GM12878 (cell line): Measurements from ENCODE around the gene DNAH17. TPM values are rescaled to one million over a fixed set of nuclear protein-coding genes. Genes with fewer than 3 reads are reported as not detected.

Experiments
- EP300 ChIP-seq, 2 experiments: fragments of 150-350 bp in 1 of 2; IDR thresholded peaks; 2 replicates each; pipeline ENCODE4 v1.6.1; 2011 to 2012; ENCODE audit warnings: low read depth in 2 of 2, low read length in 2 of 2, borderline replicate concordance in 1 of 2, improper control_type of control experiment in 1 of 2, inconsistent platforms in 1 of 2; ENCODE audit not compliant: control insufficient read depth in 1 of 2
- GABPA ChIP-seq: IDR thresholded peaks from 2 replicates; pipeline ENCODE4 v1.6.1; 2014; ENCODE audit warnings: antibody characterized with exemption, low read depth, mild to moderate bottlenecking, inconsistent platforms
- KAT2A ChIP-seq: conservative IDR thresholded peaks from 2 replicates; pipeline ENCODE4 v1.6.1; 2011; ENCODE audit warnings: low read depth, low read length; ENCODE audit not compliant: control insufficient read depth
- MEF2A ChIP-seq: IDR thresholded peaks from 2 replicates; pipeline ENCODE4 v1.6.1; 2011; ENCODE audit warnings: low read depth, mild to moderate bottlenecking, low read length, moderate library complexity; ENCODE audit not compliant: insufficient read depth
- MYC ChIP-seq: IDR thresholded peaks from 2 replicates; pipeline ENCODE4 v1.6.1; 2011; ENCODE audit warnings: mild to moderate bottlenecking, low read length, moderate library complexity, inconsistent platforms; ENCODE audit not compliant: insufficient read depth, insufficient replicate concordance, insufficient read length, severe bottlenecking
- NFXL1 ChIP-seq: fragments of 450-650 bp; IDR thresholded peaks from 2 replicates; pipeline ENCODE4 v1.6.1; 2017; ENCODE audit warnings: antibody characterized with exemption, mild to moderate bottlenecking, borderline replicate concordance
- PML ChIP-seq: IDR thresholded peaks from 2 replicates; pipeline ENCODE4 v1.6.1; 2012; ENCODE audit warnings: low read length, inconsistent platforms
- RB1 ChIP-seq: fragments of 450-650 bp; formaldehyde crosslinking; IDR thresholded peaks from 2 replicates; pipeline ENCODE4 v1.6.1; 2017; ENCODE audit warnings: mild to moderate bottlenecking, borderline replicate concordance
- RELA ChIP-seq: fragments of 450-650 bp; IDR thresholded peaks from 2 replicates; pipeline ENCODE4 v1.8.0; 2014; ENCODE audit warnings: borderline replicate concordance; ENCODE audit not compliant: partially characterized antibody
- SRF ChIP-seq, 2 experiments: IDR thresholded peaks; 2 replicates each; pipeline ENCODE4 v1.6.1; 2011; ENCODE audit warnings: low read depth in 2 of 2, low read length in 2 of 2, mild to moderate bottlenecking in 1 of 2, moderate library complexity in 1 of 2
- ZBTB40 ChIP-seq: fragments of 450-650 bp; IDR thresholded peaks from 2 replicates; pipeline ENCODE4 v1.6.1; 2016; ENCODE audit warnings: mild to moderate bottlenecking, moderate library complexity, borderline replicate concordance
- polyA plus RNA-seq, 11 experiments: library from polyadenylated mRNA; depleted of rRNA in 4 of 11; unstranded in 6 of 11; stranded (reverse) in 5 of 11; fragments of >200 nt; fragmentation: Nextera tagmentation in 4 of 11; fragmentation: Illumina TruSeq in 1 of 11; extraction: Ambion mirVana in 4 of 11; extraction: Trizol in 1 of 11; gene quantifications; 1 replicate in 1 of 11; 2 replicates in 10 of 11; pipeline versions ENCODE4 v1.2.1 to v1.2.3, GENCODE V29; 2011 to 2016; ENCODE audit warnings: inconsistent platforms in 2 of 11, missing spikeins in 2 of 11, low read depth in 1 of 11
- total RNA-seq, 4 experiments: library from RNA; depleted of rRNA in 3 of 4; stranded (reverse); fragments of >200 nt in 3 of 4; fragmentation: Illumina TruSeq in 1 of 4; extraction: Trizol in 1 of 4; gene quantifications; 2 replicates each; pipeline versions ENCODE4 v1.2.1 to v1.2.3, GENCODE V29; 2013 to 2021
- TF ChIP-seq, protein P1 (sequence below): fragments of 450-650 bp; IDR thresholded peaks from 2 replicates; pipeline ENCODE4 v1.6.1; 2016; ENCODE audit warnings: mild to moderate bottlenecking
- TF ChIP-seq, protein P2 (sequence below): fragments of 450-650 bp; IDR thresholded peaks from 2 replicates; pipeline ENCODE4 v1.6.1; 2017; ENCODE audit warnings: borderline replicate concordance
- TF ChIP-seq, protein P3 (sequence below): fragments of 450-650 bp; formaldehyde crosslinking; IDR thresholded peaks from 2 replicates; pipeline ENCODE4 v1.4.0; 2020; ENCODE audit warnings: mild to moderate bottlenecking, moderate library complexity
- TF ChIP-seq, protein P4 (sequence below): fragments of 450-650 bp; IDR thresholded peaks from 2 replicates; pipeline ENCODE4 v1.6.1; 2018; ENCODE audit warnings: borderline replicate concordance, mild to moderate bottlenecking; ENCODE audit not compliant: partially characterized antibody

Gene DNAH17
- total and polyA plus RNA-seq, 10 of the 15 experiments (the other 5 are each of a cell fraction or from before 2014, with no cell fraction given) = 0.16 to 2.9 (median 0.56) TPM

DNA sequence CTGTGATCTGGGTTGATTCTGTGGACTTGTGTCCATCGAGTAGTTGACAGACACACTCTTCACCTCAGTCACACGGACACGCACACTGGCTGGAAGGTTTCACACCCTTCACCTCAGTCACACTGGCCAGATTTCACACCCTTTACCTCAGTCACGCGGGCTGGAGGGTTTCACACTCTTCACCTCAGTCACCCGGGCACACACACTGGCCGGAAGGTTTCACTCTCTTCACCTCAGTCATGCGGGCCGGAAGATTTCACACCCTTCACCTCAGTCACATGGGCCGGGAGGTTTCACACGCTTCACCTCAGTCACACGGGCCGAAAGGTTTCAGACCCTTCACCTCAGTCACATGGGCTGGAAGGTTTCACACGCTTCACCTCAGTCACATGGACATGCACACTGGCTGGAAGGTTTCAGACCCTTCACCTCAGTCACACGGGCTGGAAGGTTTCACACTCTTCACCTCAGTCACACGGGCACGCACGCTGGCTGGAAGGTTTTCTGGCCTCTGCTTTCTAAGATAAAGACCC lies 102.5 kb downstream of the DNAH17 start (continued):
- TF ChIP-seq, protein P1, sequence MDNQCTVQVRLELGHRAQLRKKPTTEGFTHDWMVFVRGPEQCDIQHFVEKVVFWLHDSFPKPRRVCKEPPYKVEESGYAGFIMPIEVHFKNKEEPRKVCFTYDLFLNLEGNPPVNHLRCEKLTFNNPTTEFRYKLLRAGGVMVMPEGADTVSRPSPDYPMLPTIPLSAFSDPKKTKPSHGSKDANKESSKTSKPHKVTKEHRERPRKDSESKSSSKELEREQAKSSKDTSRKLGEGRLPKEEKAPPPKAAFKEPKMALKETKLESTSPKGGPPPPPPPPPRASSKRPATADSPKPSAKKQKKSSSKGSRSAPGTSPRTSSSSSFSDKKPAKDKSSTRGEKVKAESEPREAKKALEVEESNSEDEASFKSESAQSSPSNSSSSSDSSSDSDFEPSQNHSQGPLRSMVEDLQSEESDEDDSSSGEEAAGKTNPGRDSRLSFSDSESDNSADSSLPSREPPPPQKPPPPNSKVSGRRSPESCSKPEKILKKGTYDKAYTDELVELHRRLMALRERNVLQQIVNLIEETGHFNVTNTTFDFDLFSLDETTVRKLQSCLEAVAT = peak; percentile 94
- TF ChIP-seq KAT2A (no peak), PML (no peak), RELA (peak; percentile 36), GABPA (no peak), ZBTB40 (no peak), NFXL1 (no peak), MYC (peak; percentile 72), EP300 (IDR thresholded peaks at IDR 0.05; ENCODE audit: borderline replicate concordance in 1 of 2, control insufficient read depth in 1 of 2, low read depth in 2 of 2, low read length in 2 of 2) (peak; percentile 94), RB1 (no peak), MEF2A (0 out of 2 replicates have a peak, but pooled peaks have one; percentile 63), SRF (IDR thresholded peaks at IDR 0.05; ENCODE audit: low read depth in 2 of 2, low read length in 2 of 2) (no peak)
- TF ChIP-seq, protein P2, sequence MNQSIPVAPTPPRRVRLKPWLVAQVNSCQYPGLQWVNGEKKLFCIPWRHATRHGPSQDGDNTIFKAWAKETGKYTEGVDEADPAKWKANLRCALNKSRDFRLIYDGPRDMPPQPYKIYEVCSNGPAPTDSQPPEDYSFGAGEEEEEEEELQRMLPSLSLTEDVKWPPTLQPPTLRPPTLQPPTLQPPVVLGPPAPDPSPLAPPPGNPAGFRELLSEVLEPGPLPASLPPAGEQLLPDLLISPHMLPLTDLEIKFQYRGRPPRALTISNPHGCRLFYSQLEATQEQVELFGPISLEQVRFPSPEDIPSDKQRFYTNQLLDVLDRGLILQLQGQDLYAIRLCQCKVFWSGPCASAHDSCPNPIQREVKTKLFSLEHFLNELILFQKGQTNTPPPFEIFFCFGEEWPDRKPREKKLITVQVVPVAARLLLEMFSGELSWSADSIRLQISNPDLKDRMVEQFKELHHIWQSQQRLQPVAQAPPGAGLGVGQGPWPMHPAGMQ = peak; percentile 66; the same call in 1 of the 2 replicates
- TF ChIP-seq, protein P3, sequence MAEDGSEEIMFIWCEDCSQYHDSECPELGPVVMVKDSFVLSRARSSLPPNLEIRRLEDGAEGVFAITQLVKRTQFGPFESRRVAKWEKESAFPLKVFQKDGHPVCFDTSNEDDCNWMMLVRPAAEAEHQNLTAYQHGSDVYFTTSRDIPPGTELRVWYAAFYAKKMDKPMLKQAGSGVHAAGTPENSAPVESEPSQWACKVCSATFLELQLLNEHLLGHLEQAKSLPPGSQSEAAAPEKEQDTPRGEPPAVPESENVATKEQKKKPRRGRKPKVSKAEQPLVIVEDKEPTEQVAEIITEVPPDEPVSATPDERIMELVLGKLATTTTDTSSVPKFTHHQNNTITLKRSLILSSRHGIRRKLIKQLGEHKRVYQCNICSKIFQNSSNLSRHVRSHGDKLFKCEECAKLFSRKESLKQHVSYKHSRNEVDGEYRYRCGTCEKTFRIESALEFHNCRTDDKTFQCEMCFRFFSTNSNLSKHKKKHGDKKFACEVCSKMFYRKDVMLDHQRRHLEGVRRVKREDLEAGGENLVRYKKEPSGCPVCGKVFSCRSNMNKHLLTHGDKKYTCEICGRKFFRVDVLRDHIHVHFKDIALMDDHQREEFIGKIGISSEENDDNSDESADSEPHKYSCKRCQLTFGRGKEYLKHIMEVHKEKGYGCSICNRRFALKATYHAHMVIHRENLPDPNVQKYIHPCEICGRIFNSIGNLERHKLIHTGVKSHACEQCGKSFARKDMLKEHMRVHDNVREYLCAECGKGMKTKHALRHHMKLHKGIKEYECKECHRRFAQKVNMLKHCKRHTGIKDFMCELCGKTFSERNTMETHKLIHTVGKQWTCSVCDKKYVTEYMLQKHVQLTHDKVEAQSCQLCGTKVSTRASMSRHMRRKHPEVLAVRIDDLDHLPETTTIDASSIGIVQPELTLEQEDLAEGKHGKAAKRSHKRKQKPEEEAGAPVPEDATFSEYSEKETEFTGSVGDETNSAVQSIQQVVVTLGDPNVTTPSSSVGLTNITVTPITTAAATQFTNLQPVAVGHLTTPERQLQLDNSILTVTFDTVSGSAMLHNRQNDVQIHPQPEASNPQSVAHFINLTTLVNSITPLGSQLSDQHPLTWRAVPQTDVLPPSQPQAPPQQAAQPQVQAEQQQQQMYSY (CRISPR knock-in tag) = no peak
- TF ChIP-seq, protein P4, sequence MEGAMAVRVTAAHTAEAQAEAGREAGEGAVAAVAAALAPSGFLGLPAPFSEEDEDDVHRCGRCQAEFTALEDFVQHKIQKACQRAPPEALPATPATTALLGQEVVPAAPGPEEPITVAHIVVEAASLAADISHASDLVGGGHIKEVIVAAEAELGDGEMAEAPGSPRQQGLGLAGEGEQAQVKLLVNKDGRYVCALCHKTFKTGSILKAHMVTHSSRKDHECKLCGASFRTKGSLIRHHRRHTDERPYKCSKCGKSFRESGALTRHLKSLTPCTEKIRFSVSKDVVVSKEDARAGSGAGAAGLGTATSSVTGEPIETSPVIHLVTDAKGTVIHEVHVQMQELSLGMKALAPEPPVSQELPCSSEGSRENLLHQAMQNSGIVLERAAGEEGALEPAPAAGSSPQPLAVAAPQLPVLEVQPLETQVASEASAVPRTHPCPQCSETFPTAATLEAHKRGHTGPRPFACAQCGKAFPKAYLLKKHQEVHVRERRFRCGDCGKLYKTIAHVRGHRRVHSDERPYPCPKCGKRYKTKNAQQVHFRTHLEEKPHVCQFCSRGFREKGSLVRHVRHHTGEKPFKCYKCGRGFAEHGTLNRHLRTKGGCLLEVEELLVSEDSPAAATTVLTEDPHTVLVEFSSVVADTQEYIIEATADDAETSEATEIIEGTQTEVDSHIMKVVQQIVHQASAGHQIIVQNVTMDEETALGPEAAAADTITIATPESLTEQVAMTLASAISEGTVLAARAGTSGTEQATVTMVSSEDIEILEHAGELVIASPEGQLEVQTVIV = peak; percentile 11
